Measurements from ENCODE around the gene STARD8. TPM values are rescaled to one million over a fixed set of nuclear protein-coding genes. Genes with fewer than 3 reads are reported as not detected.

STARD8 gene
- total RNA-seq, 1 donor from 2014 or later = 9.9 TPM

DNA sequence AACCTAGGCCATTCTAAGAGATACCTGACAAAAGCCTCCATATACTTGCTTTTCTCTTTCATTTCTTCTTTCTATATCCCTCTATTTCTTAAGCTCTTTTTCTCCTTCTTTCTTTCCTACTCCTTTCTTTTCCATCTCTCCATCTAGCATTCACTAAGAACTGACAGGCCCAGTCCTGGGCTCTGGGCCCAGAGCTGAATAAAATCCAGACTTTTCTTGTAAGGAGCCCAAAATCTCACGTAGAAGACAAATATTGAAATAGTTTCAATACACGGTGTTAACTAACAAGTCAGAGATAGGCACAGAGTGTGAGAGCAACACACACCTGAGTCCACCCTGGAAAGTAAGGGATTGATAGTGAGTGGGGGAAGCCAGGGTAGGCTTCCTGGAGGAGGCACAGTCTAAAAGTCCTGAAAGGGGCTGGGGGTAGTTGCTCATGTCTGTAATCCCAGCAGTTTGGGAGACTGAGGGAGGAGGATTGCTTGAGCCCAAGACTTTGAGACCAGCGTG, 108.2 kb downstream of the STARD8 start:
- H3K4me1 Mint-ChIP-seq (ENCODE audit: unreplicated experiment) = no peaks in the 10 kb centered on the region
- no peaks in the 10 kb centered on the region for H3K36me3 Mint-ChIP-seq
- no peak overlapping the region for H3K27ac Mint-ChIP-seq
- no peak for DNase-seq (ENCODE audit: extremely low spot score, unreplicated experiment)
- no peaks in the 10 kb centered on the region for H3K9me3 Mint-ChIP-seq
- H3K27me3 Mint-ChIP-seq = no peaks in the 10 kb centered on the region
- TF ChIP-seq, protein P1, sequence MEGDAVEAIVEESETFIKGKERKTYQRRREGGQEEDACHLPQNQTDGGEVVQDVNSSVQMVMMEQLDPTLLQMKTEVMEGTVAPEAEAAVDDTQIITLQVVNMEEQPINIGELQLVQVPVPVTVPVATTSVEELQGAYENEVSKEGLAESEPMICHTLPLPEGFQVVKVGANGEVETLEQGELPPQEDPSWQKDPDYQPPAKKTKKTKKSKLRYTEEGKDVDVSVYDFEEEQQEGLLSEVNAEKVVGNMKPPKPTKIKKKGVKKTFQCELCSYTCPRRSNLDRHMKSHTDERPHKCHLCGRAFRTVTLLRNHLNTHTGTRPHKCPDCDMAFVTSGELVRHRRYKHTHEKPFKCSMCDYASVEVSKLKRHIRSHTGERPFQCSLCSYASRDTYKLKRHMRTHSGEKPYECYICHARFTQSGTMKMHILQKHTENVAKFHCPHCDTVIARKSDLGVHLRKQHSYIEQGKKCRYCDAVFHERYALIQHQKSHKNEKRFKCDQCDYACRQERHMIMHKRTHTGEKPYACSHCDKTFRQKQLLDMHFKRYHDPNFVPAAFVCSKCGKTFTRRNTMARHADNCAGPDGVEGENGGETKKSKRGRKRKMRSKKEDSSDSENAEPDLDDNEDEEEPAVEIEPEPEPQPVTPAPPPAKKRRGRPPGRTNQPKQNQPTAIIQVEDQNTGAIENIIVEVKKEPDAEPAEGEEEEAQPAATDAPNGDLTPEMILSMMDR (conservative IDR thresholded peaks at IDR 0.05) = no peak
- no peak overlapping the region for H3K4me3 Mint-ChIP-seq

- TF ChIP-seq, protein P1 (conservative IDR thresholded peaks at IDR 0.05) = no peak
- Mint-ChIP-seq H3K27ac (no peak overlapping the region), H3K36me3 (no peaks in the 10 kb centered on the region), H3K4me3 (no peak overlapping the region), H3K27me3 (peaks cover 4% of the 10 kb centered on the region), H3K9me3 (no peaks in the 10 kb centered on the region), H3K4me1 (ENCODE audit: unreplicated experiment) (no peaks in the 10 kb centered on the region)
- no peak for DNase-seq (ENCODE audit: extremely low spot score, unreplicated experiment)
Observed at GRCh38 chrX:68757331-68757730, 109.9 kb downstream of the STARD8 start.

GRCh38 chrX:68757731-68758130, 110.3 kb downstream of the STARD8 start:
- H3K27me3 Mint-ChIP-seq = peaks cover 4% of the 10 kb centered on the region
- TF ChIP-seq, protein P1 (conservative IDR thresholded peaks at IDR 0.05) = no peak
- H3K36me3 Mint-ChIP-seq = no peaks in the 10 kb centered on the region
- no peak for DNase-seq (ENCODE audit: extremely low spot score, unreplicated experiment)
- H3K27ac Mint-ChIP-seq = no peak overlapping the region
- no peaks in the 10 kb centered on the region for H3K9me3 Mint-ChIP-seq
- H3K4me3 Mint-ChIP-seq = no peak overlapping the region
- no peaks in the 10 kb centered on the region for H3K4me1 Mint-ChIP-seq (ENCODE audit: unreplicated experiment)

DNA sequence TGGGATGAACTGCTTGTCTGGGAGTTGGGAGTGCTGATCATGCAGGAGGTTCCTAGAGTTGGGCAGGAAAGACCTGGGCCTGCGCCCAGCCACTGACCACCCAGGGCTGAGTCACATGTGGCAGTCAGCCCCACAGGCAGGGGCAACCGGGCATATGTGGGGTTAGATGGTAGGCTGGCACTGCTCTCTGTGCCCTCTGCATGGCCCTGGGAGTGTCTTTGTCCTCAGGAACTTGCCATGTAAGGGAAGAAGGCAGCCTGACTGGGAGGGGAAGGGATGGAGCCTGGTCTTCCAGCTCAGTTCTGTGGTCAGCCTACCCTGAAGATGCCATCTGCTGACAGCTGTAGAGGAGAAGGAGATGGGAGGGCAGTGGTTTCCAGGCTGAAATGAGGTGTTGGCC, 111.2 kb downstream of the STARD8 start:
- no peaks in the 10 kb centered on the region for H3K4me1 Mint-ChIP-seq (ENCODE audit: unreplicated experiment)
- TF ChIP-seq, protein P1 (conservative IDR thresholded peaks at IDR 0.05) = no peak
- DNase-seq (ENCODE audit: extremely low spot score, unreplicated experiment) = no peak
- no peak overlapping the region for H3K4me3 Mint-ChIP-seq
- no peak overlapping the region for H3K27ac Mint-ChIP-seq
- H3K9me3 Mint-ChIP-seq = no peaks in the 10 kb centered on the region
- H3K27me3 Mint-ChIP-seq = peaks cover 4% of the 10 kb centered on the region
- H3K36me3 Mint-ChIP-seq = no peaks in the 10 kb centered on the region

DNA sequence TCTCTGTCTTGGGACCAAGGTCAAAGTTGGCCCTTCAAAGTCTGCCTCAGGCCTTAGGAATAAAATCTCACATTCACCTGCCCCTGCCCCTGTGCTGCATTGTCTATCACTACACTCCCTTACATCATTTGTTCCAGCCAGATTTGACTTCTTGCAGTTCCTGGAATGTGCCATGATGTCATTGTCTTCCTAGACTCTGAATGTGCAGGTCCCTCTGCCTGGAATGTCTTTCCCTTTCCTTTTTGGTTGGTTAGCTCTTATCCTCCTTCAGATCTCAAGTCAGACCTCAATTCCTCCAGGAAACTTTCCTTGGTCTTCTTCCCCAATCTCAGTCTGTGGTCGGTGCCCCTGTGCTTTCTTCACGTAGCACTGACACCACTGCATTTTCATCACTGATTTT, 113.6 kb downstream of the STARD8 start:
- TF ChIP-seq, protein P1 (conservative IDR thresholded peaks at IDR 0.05) = no peak
- no peaks in the 10 kb centered on the region for H3K36me3 Mint-ChIP-seq
- no peaks in the 10 kb centered on the region for H3K4me1 Mint-ChIP-seq (ENCODE audit: unreplicated experiment)
- H3K27me3 Mint-ChIP-seq = peaks cover 4% of the 10 kb centered on the region
- H3K9me3 Mint-ChIP-seq = no peaks in the 10 kb centered on the region
- no peak overlapping the region for H3K4me3 Mint-ChIP-seq
- no peak overlapping the region for H3K27ac Mint-ChIP-seq
- DNase-seq (ENCODE audit: extremely low spot score, unreplicated experiment) = no peak

GRCh38 chrX:68762766-68763165, 115.3 kb downstream of the STARD8 start:
- Mint-ChIP-seq H3K4me3 (no peak overlapping the region), H3K27me3 (peaks cover 4% of the 10 kb centered on the region), H3K36me3 (no peaks in the 10 kb centered on the region), H3K27ac (no peak overlapping the region), H3K4me1 (ENCODE audit: unreplicated experiment) (no peaks in the 10 kb centered on the region), H3K9me3 (no peaks in the 10 kb centered on the region)
- TF ChIP-seq, protein P1 (conservative IDR thresholded peaks at IDR 0.05) = no peak
- no peak for DNase-seq (ENCODE audit: extremely low spot score, unreplicated experiment)

Measured in type B pancreatic cell (in vitro differentiated cells).